WI38 (cell line): ENCODE data around the gene CEACAM7.

Experiments
- H3K4me3 ChIP-seq: 2 replicates; pipeline ENCODE4 v1.5.1; 2011; ENCODE audit warnings: low read depth, mild to moderate bottlenecking, control low read depth, low read length
- CTCF ChIP-seq: IDR thresholded peaks from 2 replicates; pipeline ENCODE4 v1.5.1; 2012; ENCODE audit warnings: low read depth, mild to moderate bottlenecking, control low read depth, low read length

Gene CEACAM7

GRCh38 chr19:41694831-41695635 lies 7.0 kb upstream of the CEACAM7 start:
- no peak overlapping the region for H3K4me3 ChIP-seq
- TF ChIP-seq CTCF, result no peak

GRCh38 chr19:41694196-41694595 lies 6.1 kb upstream of the CEACAM7 start:
- H3K4me3 ChIP-seq, result no peak overlapping the region
- no peak for TF ChIP-seq CTCF

GRCh38 chr19:41691268-41691970 lies 3.3 kb upstream of the CEACAM7 start:
- peak; percentile 59 for TF ChIP-seq CTCF
- H3K4me3 ChIP-seq, result no peak overlapping the region

- no peak for TF ChIP-seq CTCF
Measured at GRCh38 chr19:41690801-41691065, 2.7 kb upstream of the CEACAM7 start.

GRCh38 chr19:41689993-41690800 lies 2.1 kb upstream of the CEACAM7 start:
- H3K4me3 ChIP-seq, result no peak overlapping the region
- no peak for TF ChIP-seq CTCF

More at GRCh38 chr19:41690801-41691065, 2.7 kb upstream of the CEACAM7 start:
- no peak overlapping the region for H3K4me3 ChIP-seq

GRCh38 chr19:41688687-41689086 lies 617 bp upstream of the CEACAM7 start:
- no peak for TF ChIP-seq CTCF
- H3K4me3 ChIP-seq, result no peak overlapping the region

- no peak overlapping the region for H3K4me3 ChIP-seq
- TF ChIP-seq CTCF, result no peak
Measured at GRCh38 chr19:41687419-41687818, 651 bp downstream of the CEACAM7 start.
